Gastrocnemius medialis (tissue), 4 donors: Measurements from ENCODE around the gene BMP7.

Source experiments
- POLR2A ChIP-seq, 2 donors: fragments of 450-650 bp; IDR thresholded peaks; one replicate each; pipeline ENCODE4 v1.6.1; 2017; ENCODE audit warnings: antibody characterized with exemption in 2 of 2, mild to moderate bottlenecking in 2 of 2, moderate library complexity in 2 of 2
- TF ChIP-seq, protein P1 (sequence below), 5 experiments: fragments of 450-650 bp in 3 of 5; fragments of 200-600 bp in 2 of 5; sonication (generic) in 2 of 5; IDR thresholded peaks in 4 of 5; conservative IDR thresholded peaks in 1 of 5; 1 replicate in 4 of 5; 2 replicates in 1 of 5; pipeline ENCODE4 v1.5.1; 2016 to 2019; ENCODE audit warnings: antibody characterized with exemption in 5 of 5, mild to moderate bottlenecking in 3 of 5, moderate library complexity in 3 of 5

DNA sequence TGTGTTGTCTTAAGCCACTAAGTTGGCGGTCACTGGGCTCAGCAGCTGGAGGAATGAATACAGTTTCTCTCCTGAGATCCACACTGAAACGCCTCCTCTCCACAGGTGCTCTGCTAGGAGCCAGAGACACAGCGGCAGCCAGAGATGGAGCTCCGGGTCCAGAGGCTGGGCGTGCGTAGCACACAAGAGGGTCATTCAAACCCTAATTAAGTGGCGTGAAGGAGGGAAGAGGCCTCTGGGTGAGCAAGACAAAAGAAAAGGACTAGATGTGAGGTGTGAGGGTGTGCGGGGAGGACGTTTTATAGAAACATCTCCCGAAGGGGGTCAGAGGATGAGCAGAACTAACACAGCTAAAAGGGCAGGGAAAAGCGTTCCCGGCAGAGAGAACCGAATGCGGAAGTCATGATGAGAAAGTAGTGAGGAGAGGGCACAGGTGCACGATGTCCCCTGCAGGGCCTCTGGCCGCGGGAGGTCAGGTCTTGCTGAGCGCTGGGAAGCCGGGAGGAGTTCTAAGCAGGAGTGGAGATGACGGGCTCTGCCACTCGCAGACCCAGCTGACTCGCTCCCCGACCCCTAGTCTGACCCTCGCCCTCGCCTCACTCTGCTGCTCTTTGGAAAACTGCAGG, 54.4 kb downstream of the BMP7 start:
- TF ChIP-seq, protein P1, sequence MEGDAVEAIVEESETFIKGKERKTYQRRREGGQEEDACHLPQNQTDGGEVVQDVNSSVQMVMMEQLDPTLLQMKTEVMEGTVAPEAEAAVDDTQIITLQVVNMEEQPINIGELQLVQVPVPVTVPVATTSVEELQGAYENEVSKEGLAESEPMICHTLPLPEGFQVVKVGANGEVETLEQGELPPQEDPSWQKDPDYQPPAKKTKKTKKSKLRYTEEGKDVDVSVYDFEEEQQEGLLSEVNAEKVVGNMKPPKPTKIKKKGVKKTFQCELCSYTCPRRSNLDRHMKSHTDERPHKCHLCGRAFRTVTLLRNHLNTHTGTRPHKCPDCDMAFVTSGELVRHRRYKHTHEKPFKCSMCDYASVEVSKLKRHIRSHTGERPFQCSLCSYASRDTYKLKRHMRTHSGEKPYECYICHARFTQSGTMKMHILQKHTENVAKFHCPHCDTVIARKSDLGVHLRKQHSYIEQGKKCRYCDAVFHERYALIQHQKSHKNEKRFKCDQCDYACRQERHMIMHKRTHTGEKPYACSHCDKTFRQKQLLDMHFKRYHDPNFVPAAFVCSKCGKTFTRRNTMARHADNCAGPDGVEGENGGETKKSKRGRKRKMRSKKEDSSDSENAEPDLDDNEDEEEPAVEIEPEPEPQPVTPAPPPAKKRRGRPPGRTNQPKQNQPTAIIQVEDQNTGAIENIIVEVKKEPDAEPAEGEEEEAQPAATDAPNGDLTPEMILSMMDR (IDR thresholded peaks at IDR 0.05 in 4 of 5, conservative IDR thresholded peaks at IDR 0.05 in 1 of 5), result no peak
- no peak for TF ChIP-seq POLR2A (IDR thresholded peaks at IDR 0.05)
